GM19397 (cell line): ENCODE results near the gene NKAIN1.
"Not testable (repeated sequence)": the region's sequence is repeated elsewhere in the genome, so short reads cannot be mapped to it uniquely, and the experiment has no call there.

ENCODE experiments used
- ATAC-seq: cut with Tn5 transposase; IDR thresholded peaks from one replicate; pipeline ENCODE4 v1.9.1; 2021; ENCODE audit warnings: mild to moderate bottlenecking, moderate library complexity; ENCODE audit not compliant: unreplicated experiment

The NKAIN1 gene

DNA sequence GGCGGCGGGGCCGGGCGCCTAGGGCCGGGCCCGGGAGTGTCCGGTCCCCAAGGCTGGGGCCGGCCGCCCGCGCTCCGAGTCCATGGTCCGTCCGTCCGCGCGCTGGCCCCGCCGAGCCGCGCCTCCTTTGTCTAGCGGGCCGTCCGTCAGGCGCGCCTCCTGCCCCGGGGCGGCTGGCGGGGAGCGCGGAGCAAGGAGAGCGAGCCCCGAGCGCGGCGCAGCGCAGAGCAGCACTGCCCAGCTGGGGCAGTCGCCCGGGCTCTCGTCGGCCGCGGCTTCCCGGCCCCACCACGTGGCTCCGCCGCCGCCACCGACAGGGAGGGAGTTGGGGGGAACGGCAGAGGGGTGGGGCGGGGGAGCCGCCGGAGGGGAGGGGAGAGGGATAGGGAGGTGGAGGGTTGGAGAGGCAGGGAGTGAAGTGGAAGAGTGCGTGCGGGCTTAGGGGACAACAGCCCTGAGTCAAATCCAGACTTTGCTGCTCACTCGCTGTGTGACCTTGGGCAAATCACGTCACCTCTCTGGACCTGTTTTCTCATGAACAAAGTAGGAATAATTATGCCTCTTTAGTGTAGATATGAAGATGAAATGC, at the start of gene NKAIN1:
Gene NKAIN1 (minus strand): TSS at position 235 of the 589 bp plus-strand sequence. CDS start 340 bp downstream, outside the sequence.
- no peak for ATAC-seq

- ATAC-seq, result no peak
These were observed 49.3 kb upstream of the NKAIN1 start for GRCh38 chr1:31289021-31289420.

- ATAC-seq, result not testable (repeated sequence)
These were observed 48.1 kb upstream of the NKAIN1 start for GRCh38 chr1:31287791-31288190.

DNA sequence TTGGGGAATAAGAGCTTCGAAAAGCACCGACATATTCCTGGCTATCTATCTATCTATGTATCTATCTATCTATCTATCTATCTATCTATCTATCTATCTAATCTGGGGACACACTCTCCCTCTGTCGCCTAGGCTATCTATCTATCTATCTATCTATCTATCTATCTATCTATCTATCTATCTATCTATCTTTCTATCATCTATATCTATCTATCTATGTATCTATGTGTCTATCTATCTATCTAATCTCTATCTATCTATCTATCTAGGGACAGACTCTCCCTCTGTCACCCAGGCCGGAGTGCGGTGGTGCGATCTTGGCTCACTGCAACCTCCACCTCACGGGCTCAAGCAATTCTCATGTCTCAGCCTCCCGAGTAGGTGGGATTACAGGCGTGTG, 42.7 kb upstream of the NKAIN1 start:
- ATAC-seq, result not testable (repeated sequence)

DNA sequence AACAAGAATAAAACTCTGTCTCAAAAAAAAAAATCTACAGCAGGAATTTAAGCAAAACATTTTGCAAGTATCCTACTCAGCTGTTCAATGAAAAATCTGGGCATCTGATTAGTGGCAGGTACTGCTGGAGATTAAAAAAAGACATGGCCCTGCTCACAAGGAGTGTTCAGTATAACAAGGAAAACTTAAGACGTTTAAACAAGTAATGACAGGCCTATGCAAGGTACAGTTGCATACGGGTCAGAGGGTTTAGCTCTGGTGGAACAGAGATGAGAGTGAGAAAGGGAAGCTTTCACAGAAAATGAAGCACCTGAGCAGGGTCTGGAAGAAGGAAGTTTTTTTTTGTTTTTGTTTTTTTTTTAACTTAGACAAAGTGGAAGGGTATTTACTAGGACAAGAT, 33.9 kb upstream of the NKAIN1 start:
- no peak for ATAC-seq

GRCh38 chr1:31272369-31272768, 32.7 kb upstream of the NKAIN1 start:
- no peak for ATAC-seq

- ATAC-seq, result no peak
These were observed 26.9 kb upstream of the NKAIN1 start for GRCh38 chr1:31266547-31266946.

DNA sequence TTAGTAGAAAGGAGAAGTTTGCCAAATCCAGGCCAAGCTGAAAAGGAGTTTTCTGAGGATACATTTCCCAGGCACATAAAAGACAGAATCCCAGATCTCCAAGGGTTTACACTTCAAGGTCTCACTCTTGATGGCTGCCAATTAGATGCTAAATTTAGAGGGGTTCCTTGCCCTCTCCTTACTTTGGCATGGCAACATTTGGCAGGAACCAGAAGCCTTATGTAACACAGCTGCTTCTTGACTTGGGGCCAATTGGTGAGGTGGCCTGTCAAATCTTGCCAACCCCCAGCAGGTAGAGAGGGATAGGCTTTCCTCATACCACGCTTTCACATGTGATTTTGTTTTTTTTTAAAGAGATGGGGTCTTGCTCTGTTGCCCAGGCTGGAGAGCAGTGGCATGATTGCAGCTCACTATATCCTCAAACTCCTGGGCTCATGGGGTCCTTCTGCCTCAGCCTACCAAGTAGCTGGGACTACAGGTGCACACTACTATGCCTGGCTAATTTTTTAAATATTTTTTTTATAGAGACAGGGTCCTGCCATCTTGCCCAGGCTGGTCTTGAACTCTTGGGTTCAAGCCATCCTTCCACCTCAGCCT, 25.2 kb upstream of the NKAIN1 start:
- no peak for ATAC-seq

DNA sequence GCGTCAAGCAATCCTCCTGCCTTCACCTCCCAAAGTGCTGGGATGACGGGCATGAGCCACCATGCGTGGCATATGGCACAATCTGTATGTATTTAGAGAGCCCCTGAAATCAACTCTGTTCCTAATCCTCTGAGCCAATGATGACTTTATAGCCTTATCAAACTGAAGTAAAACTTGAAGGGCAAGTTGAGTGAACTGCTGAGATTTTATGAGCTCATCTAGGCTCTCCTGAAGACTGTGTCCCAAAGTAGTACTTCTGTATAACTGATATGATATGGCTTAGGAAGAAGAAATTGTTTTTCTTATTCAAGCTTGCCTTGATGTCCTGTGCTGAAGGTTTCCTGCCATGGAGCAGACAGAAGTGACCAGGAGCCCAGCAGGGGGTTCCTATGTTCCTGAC, 23.7 kb upstream of the NKAIN1 start:
- ATAC-seq, result no peak

DNA sequence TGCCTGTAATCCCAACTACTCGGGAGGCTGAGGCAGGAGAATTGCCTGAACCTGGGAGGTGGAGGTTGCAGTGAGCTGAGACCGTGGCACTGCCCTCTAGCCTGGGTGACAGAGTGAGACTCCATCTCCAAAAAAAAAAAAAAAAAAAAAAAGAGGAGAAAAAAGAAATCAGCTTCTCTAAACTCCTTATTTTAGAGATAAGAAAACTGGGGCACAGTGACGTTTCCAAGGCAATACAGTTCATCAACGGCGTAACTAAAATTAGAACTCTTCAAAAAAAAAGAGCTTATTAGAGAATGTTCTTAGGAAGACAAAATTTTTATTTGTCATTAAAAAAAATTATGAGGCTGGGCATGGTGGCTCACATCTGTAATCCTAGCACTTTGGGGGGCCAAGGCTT, 22.7 kb upstream of the NKAIN1 start:
- not testable (repeated sequence) for ATAC-seq

DNA sequence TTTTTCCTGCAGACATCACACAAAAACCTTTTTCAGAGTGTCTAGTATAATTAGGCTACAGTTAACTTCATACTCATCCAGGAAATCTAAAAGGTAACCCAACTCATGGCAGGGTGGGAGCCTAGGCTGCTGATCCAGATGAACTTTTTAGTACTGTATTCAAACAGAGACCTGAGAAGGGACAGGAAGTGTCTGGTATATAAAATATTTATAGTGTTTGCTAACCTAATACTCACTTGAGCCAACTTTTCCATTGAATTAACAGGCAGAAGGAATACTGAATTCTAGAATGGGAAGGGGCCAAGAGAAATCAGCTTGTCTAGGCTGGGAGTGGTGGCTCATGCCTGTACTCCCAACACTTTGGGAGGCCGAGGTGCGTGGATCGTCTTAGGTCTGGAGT, 22.2 kb upstream of the NKAIN1 start:
- no peak for ATAC-seq

- ATAC-seq, result no peak
These were observed 20.1 kb upstream of the NKAIN1 start for GRCh38 chr1:31259746-31260145.

DNA sequence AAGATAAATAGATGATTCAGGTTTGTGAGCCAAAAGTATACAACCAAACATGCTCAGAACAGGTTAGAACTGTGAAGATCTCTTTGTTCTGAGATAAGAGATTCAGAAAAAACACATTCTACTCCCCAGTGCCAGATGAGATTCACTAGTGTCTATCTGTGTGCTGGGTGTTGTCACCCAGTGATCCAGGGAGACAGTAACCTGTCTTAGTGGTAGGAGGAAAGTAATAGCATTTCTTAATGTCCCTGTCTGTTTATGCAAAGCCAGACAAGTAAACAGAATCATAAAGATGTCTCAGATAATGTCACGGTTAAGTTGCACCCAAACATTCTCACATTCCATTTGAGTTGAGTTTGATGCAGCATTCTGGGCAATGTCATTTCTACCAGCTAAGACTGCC, 18.9 kb upstream of the NKAIN1 start:
- ATAC-seq, result no peak

GRCh38 chr1:31257213-31257612, 17.5 kb upstream of the NKAIN1 start:
- no peak for ATAC-seq

DNA sequence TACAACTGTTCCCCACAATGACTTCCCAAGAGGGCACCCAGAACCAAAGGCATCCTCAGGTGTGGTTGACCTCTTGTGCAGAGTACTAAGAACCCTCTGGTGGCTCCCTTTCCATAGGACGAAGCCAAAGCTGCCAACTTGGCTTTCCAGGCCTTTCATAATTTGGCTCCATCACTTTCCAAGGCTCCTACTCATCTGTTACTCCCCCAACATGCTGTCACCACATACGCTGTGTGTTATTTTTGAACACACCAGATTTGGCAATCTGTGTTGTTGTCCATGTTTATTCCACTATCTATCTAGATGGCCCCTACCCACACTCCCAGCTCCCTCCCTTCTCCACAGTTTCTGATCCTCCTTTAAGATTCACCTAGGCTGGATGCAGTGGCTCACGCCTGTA, 10.2 kb upstream of the NKAIN1 start:
- no peak for ATAC-seq

GRCh38 chr1:31248276-31248675, 8.6 kb upstream of the NKAIN1 start:
- no peak for ATAC-seq

GRCh38 chr1:31244326-31244725, 4.6 kb upstream of the NKAIN1 start:
- no peak for ATAC-seq

- ATAC-seq, result no peak
These were observed 4.0 kb upstream of the NKAIN1 start for GRCh38 chr1:31243501-31244286.

GRCh38 chr1:31241321-31241720, 1.6 kb upstream of the NKAIN1 start:
- no peak for ATAC-seq

DNA sequence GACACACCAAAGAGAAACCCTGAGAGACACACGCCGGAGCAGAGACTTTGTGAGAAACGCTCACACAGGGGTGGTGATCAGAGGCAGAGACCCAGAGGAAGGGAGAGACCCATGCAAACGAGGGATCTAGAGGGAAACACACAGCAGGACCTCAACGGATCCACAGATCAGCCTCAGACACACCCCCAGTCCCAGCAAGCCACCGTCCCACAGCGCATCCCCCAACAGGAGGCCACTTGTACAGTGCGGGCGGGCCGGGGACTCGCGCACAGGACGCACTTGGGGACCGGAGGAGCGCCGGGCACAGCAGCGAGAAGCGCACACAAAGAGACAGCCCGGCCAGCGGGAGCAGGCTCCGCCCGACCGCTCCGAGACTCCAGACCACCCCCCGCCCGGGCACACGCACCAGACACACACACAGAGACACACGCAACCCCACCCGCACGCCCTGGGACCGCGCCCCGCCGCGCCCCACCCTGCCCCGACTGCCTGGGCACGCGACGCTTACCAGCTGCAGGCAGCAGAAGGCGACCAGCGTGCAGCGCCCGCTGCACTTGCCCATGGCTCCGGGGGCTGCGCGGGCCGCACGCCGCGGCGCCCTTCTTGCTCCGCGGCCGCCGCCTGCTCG, 587 bp downstream of the NKAIN1 start:
- ATAC-seq, result no peak

- no peak for ATAC-seq
These were observed 1.1 kb downstream of the NKAIN1 start for GRCh38 chr1:31238612-31238985.

GRCh38 chr1:31234870-31235269, 4.8 kb downstream of the NKAIN1 start:
- no peak for ATAC-seq
